ENCODE data around the gene MBD3L4.
"Not testable (repeated sequence)": the region's sequence is repeated elsewhere in the genome, so short reads cannot be mapped to it uniquely, and the experiment has no call there.

Gene MBD3L4

GRCh38 chr19:7040079-7040478 lies at the start of gene MBD3L4:
Gene MBD3L4 (minus strand): TSS chr19:7040179. CDS start chr19:7040144, 35 bp downstream.
- DNase-seq (ENCODE audit: low read depth in 2 of 2), result not testable (repeated sequence)

GRCh38 chr19:7088999-7089398 lies 49.0 kb upstream of the MBD3L4 start:
- DNase-seq (ENCODE audit: low read depth in 2 of 2), result no peak

- no peak for DNase-seq (ENCODE audit: low read depth in 2 of 2)
These were observed 43.3 kb upstream of the MBD3L4 start for GRCh38 chr19:7083076-7083956.

- no peak for DNase-seq (ENCODE audit: low read depth in 2 of 2)
These were observed 38.0 kb upstream of the MBD3L4 start for GRCh38 chr19:7078008-7078407.

GRCh38 chr19:7076151-7076550 lies 36.2 kb upstream of the MBD3L4 start:
- no peak for DNase-seq (ENCODE audit: low read depth in 2 of 2)

GRCh38 chr19:7074705-7075282 lies 34.8 kb upstream of the MBD3L4 start:
- no peak for DNase-seq (ENCODE audit: low read depth in 2 of 2)

GRCh38 chr19:7072541-7072940 lies 32.6 kb upstream of the MBD3L4 start:
- DNase-seq (ENCODE audit: low read depth in 2 of 2), result no peak

GRCh38 chr19:7069904-7070226 lies 29.9 kb upstream of the MBD3L4 start:
- DNase-seq (ENCODE audit: low read depth in 2 of 2), result no peak

GRCh38 chr19:7069042-7069903 lies 29.3 kb upstream of the MBD3L4 start, which contains the start of gene ZNF557:
Gene ZNF557 (plus strand): TSS chr19:7069703. CDS start chr19:7075075, 5,372 bp downstream.
- peak; percentile 98 for DNase-seq (ENCODE audit: low read depth in 2 of 2)

- DNase-seq (ENCODE audit: low read depth in 2 of 2), result no peak
These were observed 28.6 kb upstream of the MBD3L4 start for GRCh38 chr19:7068599-7068998.

GRCh38 chr19:7067716-7068115 lies 27.7 kb upstream of the MBD3L4 start:
- no peak for DNase-seq (ENCODE audit: low read depth in 2 of 2)

GRCh38 chr19:7067122-7067521 lies 27.1 kb upstream of the MBD3L4 start:
- not testable (repeated sequence) for DNase-seq (ENCODE audit: low read depth in 2 of 2)

GRCh38 chr19:7063764-7064418 lies 23.9 kb upstream of the MBD3L4 start:
- DNase-seq (ENCODE audit: low read depth in 2 of 2), result no peak

- no peak for DNase-seq (ENCODE audit: low read depth in 2 of 2)
These were observed 23.4 kb upstream of the MBD3L4 start for GRCh38 chr19:7063339-7063738.

- DNase-seq (ENCODE audit: low read depth in 2 of 2), result not testable (repeated sequence)
These were observed 20.0 kb upstream of the MBD3L4 start for GRCh38 chr19:7059977-7060376.

GRCh38 chr19:7058576-7058975 lies 18.6 kb upstream of the MBD3L4 start, which contains the start of gene MBD3L3:
Gene MBD3L3 (minus strand): TSS chr19:7058676. CDS start chr19:7058605, 71 bp downstream.
- DNase-seq (ENCODE audit: low read depth in 2 of 2), result not testable (repeated sequence)

- DNase-seq (ENCODE audit: low read depth in 2 of 2), result not testable (repeated sequence)
These were observed 16.4 kb upstream of the MBD3L4 start for GRCh38 chr19:7056371-7056770.

GRCh38 chr19:7055679-7056078 lies 15.7 kb upstream of the MBD3L4 start:
- DNase-seq (ENCODE audit: low read depth in 2 of 2), result not testable (repeated sequence)

GRCh38 chr19:7054635-7055368 lies 14.8 kb upstream of the MBD3L4 start:
- DNase-seq (ENCODE audit: low read depth in 2 of 2), result not testable (repeated sequence)

- DNase-seq (ENCODE audit: low read depth in 2 of 2), result not testable (repeated sequence)
These were observed 12.9 kb upstream of the MBD3L4 start for GRCh38 chr19:7052896-7053295.

- not testable (repeated sequence) for DNase-seq (ENCODE audit: low read depth in 2 of 2)
These were observed 11.4 kb upstream of the MBD3L4 start for GRCh38 chr19:7051421-7051820.
